ENCODE measurements around the gene ITM2B.

ITM2B gene

DNA sequence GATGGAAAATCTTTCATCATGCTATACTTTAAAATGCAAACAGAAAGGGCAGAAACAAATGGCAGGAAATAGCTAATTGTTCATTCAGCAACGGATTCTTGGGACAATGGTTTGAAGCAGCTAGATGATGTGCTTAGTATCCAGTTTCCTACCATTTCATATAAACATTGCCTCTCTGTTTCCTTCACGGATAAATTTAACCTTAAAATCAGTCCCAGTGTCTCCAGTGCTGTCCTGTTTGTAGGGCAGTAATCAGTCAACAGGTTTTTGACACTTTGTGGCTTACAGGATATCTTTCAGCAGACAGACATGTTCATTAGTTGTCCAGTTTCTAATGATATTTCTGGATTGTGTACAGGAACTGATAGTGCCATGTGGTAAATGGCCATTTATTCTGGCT is 45.8 kb downstream of the ITM2B start:
- DNase-seq (ENCODE audit: low read depth, low spot score) = no peak
- in situ Hi-C loops (cut with HindIII; ENCODE audit: low sequenced_read_pairs) = no loop called here
- H3K4me3 ChIP-seq (ENCODE audit: low read depth, low read length) = no peak overlapping the region
- TF ChIP-seq, protein P1, sequence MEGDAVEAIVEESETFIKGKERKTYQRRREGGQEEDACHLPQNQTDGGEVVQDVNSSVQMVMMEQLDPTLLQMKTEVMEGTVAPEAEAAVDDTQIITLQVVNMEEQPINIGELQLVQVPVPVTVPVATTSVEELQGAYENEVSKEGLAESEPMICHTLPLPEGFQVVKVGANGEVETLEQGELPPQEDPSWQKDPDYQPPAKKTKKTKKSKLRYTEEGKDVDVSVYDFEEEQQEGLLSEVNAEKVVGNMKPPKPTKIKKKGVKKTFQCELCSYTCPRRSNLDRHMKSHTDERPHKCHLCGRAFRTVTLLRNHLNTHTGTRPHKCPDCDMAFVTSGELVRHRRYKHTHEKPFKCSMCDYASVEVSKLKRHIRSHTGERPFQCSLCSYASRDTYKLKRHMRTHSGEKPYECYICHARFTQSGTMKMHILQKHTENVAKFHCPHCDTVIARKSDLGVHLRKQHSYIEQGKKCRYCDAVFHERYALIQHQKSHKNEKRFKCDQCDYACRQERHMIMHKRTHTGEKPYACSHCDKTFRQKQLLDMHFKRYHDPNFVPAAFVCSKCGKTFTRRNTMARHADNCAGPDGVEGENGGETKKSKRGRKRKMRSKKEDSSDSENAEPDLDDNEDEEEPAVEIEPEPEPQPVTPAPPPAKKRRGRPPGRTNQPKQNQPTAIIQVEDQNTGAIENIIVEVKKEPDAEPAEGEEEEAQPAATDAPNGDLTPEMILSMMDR (IDR thresholded peaks at IDR 0.05; ENCODE audit: low read depth, low read length) = no peak

DNA sequence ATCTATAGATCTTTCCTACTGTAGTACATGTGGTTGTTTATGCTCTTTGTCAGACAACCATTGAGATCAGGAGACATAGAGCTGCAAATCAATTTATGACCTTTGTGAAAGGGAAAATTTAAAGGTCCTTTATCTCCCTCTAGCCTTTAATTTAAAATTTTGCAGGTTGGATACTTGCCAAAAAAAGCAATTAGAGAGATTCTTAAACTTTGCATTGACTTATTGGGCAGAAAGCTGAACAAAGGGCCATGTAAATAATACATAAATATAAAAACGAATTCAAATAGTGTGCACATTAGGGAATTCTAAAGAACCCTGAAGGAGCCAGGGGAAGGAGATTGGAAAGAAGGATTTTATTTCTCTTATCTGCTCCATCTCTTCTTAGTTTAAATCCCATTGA is 48.5 kb downstream of the ITM2B start:
- in situ Hi-C loops (cut with HindIII; ENCODE audit: low sequenced_read_pairs) = no loop called here
- no peak for DNase-seq (ENCODE audit: low read depth, low spot score)
- no peak overlapping the region for H3K4me3 ChIP-seq (ENCODE audit: low read depth, low read length)
- TF ChIP-seq, protein P1 (IDR thresholded peaks at IDR 0.05; ENCODE audit: low read depth, low read length) = no peak

DNA sequence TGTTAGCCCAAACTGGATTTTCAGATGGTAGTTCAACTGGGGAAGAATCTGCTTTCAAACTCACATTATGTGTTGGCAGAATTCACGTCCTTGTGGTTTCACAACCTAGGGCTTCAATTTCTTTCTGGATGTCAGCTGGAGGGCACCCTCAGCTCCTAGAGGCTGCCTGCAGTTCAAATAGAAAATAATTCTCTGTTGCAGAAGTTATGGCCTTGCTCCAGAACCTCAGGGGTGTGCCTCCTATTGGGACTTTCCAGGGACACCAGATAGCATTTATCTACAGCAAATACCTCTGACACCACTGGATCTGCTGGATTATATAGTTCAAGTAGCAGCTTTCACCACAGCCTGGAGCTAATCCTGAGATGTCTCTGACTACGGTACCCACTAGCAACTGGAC is 58.7 kb downstream of the ITM2B start:
- no peak overlapping the region for H3K4me3 ChIP-seq (ENCODE audit: low read depth, low read length)
- TF ChIP-seq, protein P1 (IDR thresholded peaks at IDR 0.05; ENCODE audit: low read depth, low read length) = no peak
- in situ Hi-C loops (cut with HindIII; ENCODE audit: low sequenced_read_pairs) = no loop called here
- no peak for DNase-seq (ENCODE audit: low read depth, low spot score)

DNA sequence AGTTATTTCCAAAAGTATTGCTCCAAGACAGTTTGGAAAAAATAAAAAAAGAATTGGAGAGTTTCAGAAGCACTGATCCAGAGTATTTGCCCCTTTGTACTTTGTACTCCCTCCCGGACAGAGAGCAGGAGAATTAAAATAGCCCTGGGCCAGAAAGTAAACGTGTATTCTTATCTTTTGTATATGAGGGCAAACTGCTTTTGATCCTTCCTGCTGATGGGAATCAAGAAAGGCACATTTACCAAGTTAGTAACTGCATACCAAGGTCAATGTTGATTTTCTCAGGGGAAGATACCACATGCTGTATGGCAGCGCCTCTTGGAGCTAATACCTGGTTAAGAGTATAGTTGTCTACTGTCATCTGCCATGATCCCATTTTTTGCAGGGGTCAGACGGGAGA is 59.6 kb downstream of the ITM2B start:
- no peak overlapping the region for H3K4me3 ChIP-seq (ENCODE audit: low read depth, low read length)
- DNase-seq (ENCODE audit: low read depth, low spot score) = no peak
- in situ Hi-C loops (cut with HindIII; ENCODE audit: low sequenced_read_pairs) = no loop called here
- TF ChIP-seq, protein P1 (IDR thresholded peaks at IDR 0.05; ENCODE audit: low read depth, low read length) = no peak

DNA sequence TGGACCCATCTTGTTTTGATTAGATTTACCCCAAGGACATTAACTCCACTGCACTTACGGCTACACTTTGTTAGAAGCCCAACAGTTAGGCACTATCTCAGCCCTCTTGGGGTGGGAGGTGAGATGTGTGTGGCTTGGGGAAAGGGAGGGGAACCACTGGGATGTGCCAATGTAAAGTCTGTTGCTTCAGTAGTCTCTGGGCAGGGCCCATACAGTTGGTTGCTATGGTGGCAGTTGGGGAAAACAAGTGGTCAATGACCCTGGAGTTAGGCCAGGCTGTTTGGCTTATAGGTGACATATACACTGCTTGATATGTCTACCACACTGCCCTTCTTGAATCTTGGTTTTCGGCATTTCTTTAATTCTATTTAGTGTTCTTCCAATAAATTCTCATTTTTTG is 61.6 kb downstream of the ITM2B start:
- H3K4me3 ChIP-seq (ENCODE audit: low read depth, low read length) = no peak overlapping the region
- TF ChIP-seq, protein P1 (IDR thresholded peaks at IDR 0.05; ENCODE audit: low read depth, low read length) = no peak
- in situ Hi-C loops (cut with HindIII; ENCODE audit: low sequenced_read_pairs) = no loop called here
- no peak for DNase-seq (ENCODE audit: low read depth, low spot score)

DNA sequence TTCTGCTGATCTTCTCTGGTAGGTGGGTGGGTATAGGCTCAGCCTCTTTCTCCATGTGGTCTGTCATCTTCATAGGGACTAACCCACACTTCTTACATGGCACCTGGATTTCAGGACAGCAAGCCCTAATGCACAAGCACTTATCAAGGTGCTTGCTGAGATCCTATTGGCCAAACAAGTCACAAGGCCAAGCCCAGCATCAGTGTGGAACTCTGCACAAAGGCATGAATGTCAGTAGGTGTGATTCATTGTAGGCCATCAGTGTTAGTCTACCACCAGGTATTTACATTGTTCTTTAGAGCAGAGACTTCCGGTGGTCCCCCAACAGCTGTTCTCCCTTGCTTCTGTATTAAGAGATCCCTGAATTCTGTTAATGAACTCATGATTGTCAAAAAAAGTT is 62.3 kb downstream of the ITM2B start:
- DNase-seq (ENCODE audit: low read depth, low spot score) = no peak
- no peak overlapping the region for H3K4me3 ChIP-seq (ENCODE audit: low read depth, low read length)
- in situ Hi-C loops (cut with HindIII; ENCODE audit: low sequenced_read_pairs) = no loop called here
- TF ChIP-seq, protein P1 (IDR thresholded peaks at IDR 0.05; ENCODE audit: low read depth, low read length) = no peak

DNA sequence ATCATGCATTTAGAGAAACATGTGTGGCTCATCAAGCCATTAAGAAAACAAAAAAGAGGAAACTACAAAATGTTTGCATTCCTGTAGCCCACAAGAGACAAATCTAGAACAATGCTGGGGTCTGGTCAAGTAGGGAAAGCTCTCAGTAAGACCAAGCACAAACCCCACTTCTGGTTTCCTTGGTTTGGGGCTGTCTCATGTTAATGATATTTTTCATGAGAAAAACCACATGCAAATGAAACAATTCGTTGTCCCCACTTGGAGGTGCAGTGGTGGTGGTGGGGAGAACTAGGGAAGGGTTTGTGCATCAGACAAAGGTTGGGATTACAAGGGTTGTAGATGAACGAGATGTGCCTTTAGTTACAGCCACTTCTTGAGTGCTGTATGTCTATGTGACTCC is 63.5 kb downstream of the ITM2B start:
- TF ChIP-seq, protein P1 (IDR thresholded peaks at IDR 0.05; ENCODE audit: low read depth, low read length) = no peak
- no peak for DNase-seq (ENCODE audit: low read depth, low spot score)
- no peak overlapping the region for H3K4me3 ChIP-seq (ENCODE audit: low read depth, low read length)
- in situ Hi-C loops (cut with HindIII; ENCODE audit: low sequenced_read_pairs) = no loop called here
